NCI-H187 (cell line): ENCODE measurements around the gene OAS2.
A peak's percentile ranks its signal among the peaks of the same experiment; 100 is the strongest.

Source experiments
- DNase-seq, 2 experiments: peaks; one replicate each; lab custom pipeline; 2025; lab: John Stamatoyannopoulos, UW

The OAS2 gene

GRCh38 chr12:113019025-113019424 is 40.7 kb downstream of the OAS2 start:
- DNase-seq = no peak

DNA sequence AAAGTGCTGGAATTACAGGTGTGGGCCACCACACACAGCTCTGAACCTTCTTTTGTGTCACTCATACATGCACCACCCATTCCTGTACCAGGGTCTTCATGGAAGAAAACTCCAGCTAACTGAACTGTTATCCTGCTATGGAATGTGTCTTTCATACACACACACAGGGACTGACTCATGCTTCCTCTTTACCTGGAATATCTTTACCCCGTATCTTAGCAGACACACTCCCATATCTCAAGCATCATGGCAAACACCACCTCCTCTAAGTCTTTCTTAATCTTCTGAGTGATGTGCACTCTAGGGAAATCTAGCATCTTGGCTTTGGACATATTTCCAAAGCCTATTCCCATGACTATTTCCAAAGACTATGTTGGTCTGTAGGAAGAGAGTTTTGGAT is 43.2 kb downstream of the OAS2 start:
- no peak for DNase-seq

DNA sequence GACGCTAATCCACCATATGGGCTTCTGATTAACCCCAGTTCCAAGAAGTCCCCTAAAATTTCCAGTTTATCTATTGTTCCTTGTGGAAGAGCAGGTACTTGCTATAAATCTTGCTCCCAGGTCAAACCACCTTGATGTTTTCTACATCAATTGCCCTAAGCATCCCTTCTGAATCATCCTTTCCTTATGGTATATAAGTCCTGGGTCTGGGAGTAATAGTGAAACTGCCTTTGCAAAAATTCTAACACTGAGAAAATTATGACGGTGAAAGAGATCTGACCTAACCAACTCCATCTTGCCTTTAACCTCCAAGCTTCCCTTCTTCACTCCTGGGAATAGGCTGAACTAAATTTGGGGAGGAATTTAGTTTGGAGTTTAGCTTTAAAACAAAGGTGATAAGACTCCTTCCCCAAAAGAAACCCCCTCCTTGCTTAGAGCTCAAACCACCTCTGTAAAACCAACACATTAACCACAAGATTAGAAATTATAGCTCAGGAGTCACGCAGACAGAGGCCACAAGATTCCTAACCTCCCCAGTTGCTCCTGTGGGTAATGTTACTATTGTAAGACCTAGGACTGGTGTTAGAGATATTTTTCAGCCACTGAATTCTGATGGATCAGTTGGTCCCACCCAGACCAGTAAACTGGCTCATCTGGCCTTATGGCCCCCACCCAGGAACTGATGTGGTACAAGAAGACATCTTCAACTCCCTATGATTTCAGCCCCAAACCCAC is 44.4 kb downstream of the OAS2 start:
- DNase-seq = no peak

GRCh38 chr12:113027726-113028125 is 49.4 kb downstream of the OAS2 start:
- no peak for DNase-seq

- DNase-seq = no peak
Measured at GRCh38 chr12:113030875-113031525, 52.7 kb downstream of the OAS2 start.

DNA sequence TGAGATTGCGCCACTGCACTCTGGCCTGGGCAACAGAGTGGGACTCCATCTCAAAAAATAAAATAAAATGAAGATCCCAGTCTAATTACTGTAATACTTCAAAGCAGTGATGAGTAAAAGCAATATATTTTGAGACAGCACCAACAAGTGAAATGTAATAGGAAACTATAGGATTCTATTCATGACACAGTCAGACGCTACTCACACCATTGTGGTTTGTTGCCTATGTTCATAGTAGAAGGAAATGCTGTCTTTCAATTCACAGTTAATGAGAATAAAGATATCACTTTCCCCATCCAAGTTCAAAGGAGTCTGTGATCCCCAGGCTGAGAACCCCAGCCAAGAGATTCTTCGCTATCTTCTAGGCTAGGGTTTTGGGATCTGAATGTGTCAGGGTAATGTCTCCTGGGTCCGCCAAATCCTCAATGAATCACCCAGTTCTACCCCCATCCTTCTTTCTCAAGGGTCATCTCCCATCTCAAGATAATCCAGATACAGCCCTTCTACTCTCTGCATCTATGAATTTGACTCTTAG is 61.7 kb downstream of the OAS2 start:
- no peak for DNase-seq

GRCh38 chr12:113040722-113041171 is 62.4 kb downstream of the OAS2 start:
- DNase-seq = no peak

- no peak for DNase-seq
Measured at GRCh38 chr12:113041560-113041959, 63.2 kb downstream of the OAS2 start.

DNA sequence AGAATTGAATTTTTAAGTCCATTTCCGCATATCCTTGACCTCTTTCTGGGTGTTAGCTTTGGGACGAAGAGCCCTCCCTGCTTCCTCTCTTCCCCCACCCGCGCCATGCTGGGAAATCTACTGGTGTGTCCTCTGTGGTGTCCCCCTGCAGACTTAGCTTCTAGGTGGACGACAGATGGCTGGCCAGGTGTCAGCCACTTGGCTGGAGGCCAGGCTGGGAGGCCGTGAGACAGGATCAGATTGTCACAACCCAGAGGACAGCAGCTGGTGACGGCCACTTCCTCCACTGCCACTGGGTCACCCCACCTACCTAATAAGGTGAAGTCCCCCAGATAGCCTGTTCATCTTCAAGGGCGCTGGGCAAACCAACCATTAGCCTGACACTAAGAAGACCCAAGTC is 64.9 kb downstream of the OAS2 start:
- DNase-seq = no peak

DNA sequence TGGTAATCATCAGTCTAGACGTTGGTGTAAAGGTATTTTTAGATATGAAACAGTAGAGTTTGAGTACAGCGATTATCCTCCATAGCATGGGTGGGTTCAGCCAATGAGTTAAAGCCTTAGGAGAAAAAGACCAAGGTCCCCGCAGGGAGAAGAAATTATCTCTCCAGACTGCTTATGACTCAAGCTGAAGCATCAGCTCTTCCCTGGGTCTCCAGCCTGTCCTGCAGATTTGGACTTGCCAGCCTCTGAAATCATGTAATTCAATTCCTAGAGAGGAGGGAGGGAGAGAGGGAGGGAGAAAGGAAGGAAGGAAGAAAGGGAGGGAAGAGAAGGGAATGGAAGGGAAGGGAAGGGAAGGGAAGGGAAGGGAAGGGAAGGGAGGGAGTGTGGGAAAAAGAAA is 66.2 kb downstream of the OAS2 start:
- DNase-seq = no peak

DNA sequence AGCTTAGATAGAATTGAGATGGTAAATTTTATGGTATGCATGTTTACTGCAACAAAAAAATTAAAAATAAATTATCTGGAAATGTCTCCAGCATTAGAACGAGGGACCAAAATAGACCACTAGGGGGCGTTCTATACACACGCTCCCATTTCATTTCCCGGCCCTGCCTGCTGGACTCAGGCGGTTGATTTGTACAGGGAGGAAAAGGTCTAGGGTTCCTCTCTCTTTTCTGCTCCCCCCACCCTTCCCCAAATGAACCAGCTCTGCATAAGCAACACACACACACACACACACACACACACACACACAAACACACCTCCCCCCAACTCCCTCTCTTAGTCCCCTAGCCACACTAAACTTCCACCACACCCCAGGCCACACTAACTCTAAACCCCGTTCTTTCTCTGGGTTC is 70.4 kb downstream of the OAS2 start:
- DNase-seq = peak; percentile 53 to 57

DNA sequence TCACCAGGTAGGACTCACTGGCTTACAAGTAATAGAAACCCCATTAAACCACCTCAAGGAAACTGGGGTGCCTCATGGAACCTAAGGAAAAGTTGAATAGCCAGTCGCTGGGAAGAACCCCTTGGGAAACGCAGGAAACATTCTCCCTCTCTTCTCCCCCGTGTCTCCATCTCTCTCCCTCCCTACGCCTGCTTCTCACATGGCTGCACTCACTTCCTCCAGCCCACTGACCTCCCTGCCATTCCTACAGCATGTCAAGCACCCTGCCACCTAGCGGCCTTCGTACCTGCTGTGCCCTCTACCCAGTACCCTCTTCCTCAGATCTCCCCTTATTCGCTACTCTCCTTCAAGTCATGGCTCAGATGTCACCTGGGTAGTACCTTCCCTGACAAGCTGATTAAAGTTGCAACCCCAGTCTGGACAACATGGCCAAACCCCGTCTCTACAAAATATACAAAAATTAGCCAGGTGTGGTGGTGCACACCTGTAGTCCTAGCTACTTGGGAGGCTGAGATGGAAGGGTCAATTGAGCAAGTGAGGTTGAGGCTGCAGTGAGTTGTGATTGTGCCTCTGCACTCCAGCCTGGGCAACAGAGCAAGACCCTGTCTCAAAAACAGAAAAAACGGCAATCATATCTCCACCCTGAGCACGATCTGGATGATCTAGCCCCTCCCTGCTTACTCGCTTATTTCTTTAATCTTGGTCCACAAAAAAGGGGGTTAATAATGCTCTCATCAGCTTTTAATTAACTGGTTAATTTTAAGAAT is 71.8 kb downstream of the OAS2 start:
- no peak for DNase-seq

- DNase-seq = no peak
Measured at GRCh38 chr12:113050795-113051194, 72.5 kb downstream of the OAS2 start.

DNA sequence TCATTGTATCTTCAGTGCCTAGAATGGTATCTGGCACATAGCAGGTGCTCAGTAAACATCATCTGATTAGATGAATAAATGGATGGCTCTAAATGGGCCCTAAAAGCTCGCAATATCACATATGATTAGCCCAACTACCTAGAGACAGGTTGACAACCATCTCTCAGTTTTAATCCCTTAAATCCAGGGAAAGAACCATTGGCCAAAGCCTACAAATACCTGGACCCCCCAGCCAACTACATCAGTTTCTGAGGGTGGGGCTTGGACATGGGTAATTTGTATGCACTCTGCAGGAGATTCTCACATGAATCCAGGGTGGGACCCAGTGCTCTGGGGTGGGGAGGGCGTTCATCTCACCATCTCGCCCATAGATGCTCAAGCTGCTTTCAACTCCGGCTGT is 73.4 kb downstream of the OAS2 start:
- no peak for DNase-seq

DNA sequence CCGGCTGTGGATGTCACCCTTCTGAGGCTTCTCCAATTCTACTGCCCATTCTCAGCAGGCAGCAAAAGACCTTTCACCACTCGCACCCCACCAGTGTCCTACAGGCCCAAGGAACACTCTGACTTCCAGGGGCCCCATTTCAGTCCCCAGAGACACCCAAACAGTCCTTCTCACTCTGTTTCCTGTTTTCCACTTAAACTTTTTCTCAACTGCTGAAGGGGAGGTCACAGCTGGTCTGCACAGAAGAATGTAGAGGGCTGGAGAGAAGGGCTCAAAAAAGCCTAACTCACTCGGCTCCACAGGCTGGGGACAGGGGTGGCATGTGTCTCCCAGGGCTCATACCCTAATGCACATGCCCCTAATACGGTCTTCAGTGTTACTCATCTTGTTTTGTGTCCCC is 74.0 kb downstream of the OAS2 start:
- DNase-seq = no peak

GRCh38 chr12:113054948-113055486 is 76.7 kb downstream of the OAS2 start:
- no peak for DNase-seq

- DNase-seq = no peak
Measured at GRCh38 chr12:113055594-113056380, 77.5 kb downstream of the OAS2 start.

- DNase-seq = no peak
Measured at GRCh38 chr12:113056381-113056630, 78.0 kb downstream of the OAS2 start.

GRCh38 chr12:113056631-113057488 is 78.5 kb downstream of the OAS2 start, which contains the start of gene DTX1:
DTX1 (plus strand) TSS chr12:113056730; CDS start chr12:113058193, 1,463 bp downstream.
- no peak for DNase-seq

DNA sequence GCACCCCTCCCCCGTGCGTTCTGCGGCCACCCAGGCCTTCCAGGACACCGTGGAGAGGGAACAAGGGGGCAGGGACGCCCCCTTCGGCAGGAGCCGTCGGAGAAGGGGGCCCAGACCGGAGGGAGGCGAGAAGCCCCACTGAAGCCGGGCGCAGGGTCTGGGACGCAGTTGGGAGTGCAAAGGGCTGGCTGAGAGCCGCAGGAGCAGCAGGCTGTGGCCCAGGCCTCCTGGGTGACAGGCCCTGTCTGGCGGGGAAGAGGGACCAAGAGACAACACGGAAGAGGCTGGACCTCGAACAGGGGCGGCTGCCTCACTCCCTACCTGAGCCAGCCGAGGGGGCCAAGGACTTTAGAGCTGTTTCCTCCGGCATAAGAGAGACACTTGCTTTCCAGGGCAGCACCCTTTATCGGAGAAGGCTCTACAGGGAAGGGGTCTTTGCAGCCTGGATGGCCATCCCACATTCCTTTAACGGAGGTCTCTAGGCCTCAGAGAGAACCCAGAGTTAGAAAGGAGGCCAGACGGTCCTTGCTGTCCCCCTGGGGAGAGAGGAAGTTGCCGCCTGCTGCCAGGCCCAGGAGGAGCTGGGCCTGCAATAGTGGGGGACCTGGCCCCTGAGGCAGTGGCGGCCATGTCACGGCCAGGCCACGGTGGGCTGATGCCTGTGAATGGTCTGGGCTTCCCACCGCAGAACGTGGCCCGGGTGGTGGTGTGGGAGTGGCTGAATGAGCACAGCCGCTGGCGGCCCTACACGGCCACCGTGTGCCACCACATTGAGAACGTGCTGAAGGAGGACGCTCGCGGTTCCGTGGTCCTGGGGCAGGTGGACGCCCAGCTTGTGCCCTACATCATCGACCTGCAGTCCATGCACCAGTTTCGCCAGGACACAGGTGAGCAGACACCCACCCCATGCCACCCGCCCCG is 79.5 kb downstream of the OAS2 start:
- no peak for DNase-seq
